EL (cell line): ENCODE results near the gene FPR1.
A peak's percentile ranks its signal among the peaks of the same experiment; 100 is the strongest.
"Not testable (repeated sequence)": the region's sequence is repeated elsewhere in the genome, so short reads cannot be mapped to it uniquely, and the experiment has no call there.

Experiments used
- DNase-seq: peaks from one replicate; pipeline ENCODE4 v3.0.0-alpha.2; 2016

FPR1 gene

GRCh38 chr19:51779181-51779580, 27.5 kb upstream of the FPR1 start:
- no peak for DNase-seq

DNA sequence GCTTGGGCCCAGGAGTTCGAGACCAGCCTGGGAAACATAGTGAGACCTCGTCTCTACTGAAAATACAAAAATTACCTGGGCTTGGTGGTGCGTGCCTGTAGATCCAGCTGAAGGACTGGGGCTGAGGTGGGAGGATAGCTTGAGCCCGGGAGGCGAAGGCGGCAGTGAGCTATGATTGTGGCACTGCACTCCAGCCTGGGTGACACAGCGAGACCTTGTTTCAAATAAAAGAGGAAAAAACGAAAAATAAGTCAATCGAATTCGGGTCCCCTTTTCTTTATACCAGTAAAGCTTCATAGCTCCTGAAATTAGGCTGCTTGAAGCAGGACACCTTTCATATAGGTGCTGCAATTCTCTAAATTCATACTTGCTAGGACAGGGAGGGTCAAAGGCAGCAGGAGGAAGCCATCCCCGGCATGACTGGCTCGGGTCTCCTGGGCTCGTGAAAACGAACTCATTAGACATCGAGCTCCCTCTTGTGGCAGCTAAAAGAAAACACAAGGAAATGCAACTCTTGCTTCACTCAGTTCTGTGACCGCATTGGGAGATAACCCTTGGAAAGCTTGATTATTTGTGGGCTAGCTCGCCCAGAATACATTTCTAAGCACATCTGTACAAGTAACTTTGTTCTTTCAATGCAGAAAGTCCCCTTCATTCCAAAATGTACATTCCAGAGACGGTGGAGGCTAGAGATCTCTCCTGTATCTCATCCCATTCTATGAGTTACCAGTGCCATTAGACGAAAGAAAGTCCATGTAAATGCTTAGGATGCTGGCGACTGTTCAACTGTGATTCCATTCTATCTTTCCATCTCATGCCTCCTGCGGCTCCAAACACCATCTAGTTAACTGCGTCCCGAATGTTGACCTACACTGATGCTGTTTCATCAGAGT, 26.1 kb upstream of the FPR1 start:
- DNase-seq = peak; percentile 77

- not testable (repeated sequence) for DNase-seq
Measured at GRCh38 chr19:51776561-51776960, 24.9 kb upstream of the FPR1 start.

DNA sequence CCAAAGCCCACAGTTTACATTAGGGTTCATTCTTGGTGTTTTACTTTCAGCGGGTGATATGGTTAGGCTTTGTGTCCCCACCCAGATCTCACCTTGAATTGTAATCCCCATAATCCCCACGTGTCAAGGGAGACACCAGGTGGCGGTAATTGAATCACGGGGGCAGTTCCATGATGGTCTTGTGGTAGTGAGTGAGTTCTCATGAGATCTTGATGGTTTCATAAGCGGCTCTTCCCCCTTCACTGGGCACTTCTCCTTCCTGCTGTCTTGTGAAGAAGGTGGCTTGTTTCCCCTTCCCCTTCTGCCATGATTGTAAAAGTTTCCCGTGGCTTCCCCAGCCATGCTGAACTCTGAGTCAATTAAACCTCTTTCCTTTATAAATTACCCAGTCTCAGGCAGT, 21.3 kb upstream of the FPR1 start:
- no peak for DNase-seq

DNA sequence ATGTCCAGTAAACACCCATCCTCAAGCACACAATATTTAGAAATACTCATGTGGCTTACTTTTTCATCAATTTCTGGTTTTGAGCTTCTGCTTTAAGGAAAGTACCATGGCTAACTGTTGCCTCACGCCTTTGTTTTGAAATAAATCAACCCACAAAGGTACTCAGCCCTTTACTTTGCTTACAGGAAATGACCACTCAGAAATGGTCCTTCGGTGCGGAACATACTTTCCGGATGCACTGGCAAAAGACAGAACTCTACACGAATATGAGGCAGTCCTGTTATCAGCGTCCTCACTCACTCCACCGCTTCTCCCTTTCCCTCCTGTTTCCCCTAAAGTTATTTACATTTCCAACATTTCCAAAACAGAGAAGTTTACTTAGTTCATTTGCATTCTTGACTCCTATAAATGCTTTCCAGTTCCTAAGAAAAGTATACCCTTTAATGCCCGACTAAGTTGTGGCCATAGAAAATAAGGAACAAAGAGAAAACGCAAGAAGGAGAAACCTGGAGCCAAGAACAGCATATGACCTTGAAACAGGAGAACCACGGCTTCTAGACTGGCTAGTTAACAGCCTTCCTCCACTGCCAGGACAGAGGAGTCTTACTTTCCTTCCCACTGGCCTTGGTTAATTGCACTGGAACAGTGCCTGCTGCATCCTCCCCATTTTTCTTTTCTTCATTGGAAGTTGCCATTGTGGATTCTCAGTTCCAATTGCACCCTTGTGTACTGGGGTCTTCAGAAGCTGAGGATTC, 19.9 kb upstream of the FPR1 start:
- no peak for DNase-seq

- DNase-seq = no peak
Measured at GRCh38 chr19:51766461-51766860, 14.8 kb upstream of the FPR1 start.

DNA sequence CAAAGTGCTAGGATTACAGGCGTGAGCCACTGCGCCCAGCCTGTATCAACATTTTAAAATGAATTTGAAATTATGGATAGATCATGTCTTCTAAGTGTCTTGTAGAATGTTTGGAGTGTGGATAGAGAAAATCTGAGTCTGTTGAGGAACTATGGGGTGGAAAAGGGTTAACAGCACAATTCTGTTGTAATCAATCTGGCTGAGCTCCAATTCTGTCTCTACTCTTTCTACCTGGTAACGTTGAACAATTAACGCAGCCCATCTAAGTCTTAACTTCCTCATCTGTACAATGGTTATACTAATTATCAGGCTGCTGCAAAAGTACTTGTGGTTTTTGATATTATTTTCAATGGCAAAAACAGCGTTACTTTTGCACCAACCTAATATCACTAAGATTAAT, 13.4 kb upstream of the FPR1 start:
- no peak for DNase-seq

GRCh38 chr19:51761696-51762095, 10.0 kb upstream of the FPR1 start:
- no peak for DNase-seq

DNA sequence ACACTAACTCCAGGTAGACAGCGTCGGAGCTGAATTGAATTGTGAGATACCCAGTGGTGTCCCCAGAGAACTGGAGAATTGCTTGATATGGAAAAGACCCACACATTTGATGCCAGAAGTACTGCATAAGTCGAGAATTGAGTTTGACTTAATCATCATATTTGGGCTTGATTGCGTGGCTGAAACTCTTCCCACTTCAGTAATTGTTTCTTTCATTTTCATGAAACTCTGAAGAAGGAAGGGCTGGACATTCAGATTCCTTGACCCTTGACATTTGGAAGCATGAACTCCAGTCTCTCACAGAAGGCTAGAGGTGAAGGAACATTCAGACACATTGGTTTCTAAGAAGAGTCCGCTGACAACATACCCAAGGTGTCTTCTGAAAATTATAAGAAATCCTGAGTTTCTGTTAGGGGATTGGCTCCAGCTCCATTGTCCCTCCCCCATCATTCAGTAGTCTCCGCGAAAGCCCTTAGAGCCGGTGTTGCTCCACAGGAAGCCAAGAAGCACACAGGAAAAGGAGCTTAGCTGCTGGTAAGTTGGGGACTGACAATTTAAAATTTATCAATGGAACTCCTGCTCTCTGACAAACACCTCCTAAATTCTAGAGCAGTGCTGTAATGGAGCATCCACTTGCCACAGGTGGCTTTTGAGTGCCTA, 9.1 kb upstream of the FPR1 start, which contains the start of gene FPR2:
Gene FPR2, plus strand, starts transcription at position 484 of the 660 bp plus-strand sequence. CDS start 7,479 bp downstream, outside the sequence.
- DNase-seq = no peak

- DNase-seq = no peak
Measured at GRCh38 chr19:51755571-51755970, 3.9 kb upstream of the FPR1 start.

DNA sequence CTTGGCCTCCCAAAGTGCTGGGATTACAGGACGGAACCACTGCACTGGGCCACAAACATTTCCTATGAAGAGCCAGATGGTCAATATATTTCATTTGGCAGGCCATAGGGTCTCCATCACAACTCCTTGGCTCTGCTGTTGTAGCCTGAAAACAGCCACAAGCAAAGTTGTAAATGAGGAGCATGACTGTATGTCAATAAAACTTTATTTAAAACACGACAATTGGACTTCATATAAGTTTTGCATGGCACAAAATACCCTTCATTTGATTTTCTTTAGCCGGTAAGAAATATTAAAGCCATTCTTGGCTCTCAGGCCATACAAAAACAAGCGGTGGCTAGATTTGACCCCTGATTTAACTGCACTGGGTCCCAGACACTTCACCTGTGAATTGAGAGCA, 3.1 kb upstream of the FPR1 start:
- no peak for DNase-seq

DNA sequence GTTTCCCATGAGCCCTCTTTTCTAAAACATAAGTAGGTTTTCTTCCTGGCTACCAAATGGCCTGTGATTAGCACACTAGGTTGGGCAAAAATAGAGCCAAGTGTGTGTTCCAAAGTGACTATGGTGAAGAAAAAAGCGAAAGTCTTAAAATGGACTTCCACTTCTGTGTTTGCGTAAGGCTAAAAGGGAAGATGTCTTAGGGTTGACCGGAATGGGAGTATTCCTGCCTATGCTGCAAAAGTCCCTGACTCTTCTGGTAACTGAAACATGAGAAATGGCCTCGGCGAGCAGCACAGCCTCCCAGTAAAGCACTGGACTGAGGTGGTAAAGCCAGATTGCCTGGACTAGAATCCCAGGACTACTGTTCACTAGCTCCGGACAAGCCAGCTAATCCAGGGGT, 2.4 kb upstream of the FPR1 start:
- DNase-seq = no peak

- DNase-seq = peak; percentile 13
Measured at GRCh38 chr19:51750400-51751094, 1.1 kb downstream of the FPR1 start.

DNA sequence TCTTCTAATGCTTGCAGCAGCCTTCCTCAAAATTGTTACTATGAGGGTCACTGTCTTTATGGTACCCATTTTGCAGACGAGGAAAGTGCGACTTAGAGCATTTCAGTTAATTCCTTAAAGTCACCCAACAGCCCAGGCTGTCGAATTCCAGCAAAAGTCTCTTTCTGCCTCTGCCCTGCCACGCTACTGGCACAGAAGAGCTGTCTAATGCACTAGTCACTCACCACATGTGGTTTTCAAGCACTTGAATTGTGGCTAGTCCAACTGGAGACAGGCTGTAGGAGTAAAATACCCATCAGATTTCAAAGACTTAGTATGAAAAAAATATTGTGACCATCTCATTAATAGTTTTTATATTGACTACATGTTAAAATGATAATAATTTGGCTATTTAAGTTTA, 1.7 kb downstream of the FPR1 start:
- DNase-seq = peak; percentile 30

GRCh38 chr19:51746731-51747130, 4.9 kb downstream of the FPR1 start:
- no peak for DNase-seq

DNA sequence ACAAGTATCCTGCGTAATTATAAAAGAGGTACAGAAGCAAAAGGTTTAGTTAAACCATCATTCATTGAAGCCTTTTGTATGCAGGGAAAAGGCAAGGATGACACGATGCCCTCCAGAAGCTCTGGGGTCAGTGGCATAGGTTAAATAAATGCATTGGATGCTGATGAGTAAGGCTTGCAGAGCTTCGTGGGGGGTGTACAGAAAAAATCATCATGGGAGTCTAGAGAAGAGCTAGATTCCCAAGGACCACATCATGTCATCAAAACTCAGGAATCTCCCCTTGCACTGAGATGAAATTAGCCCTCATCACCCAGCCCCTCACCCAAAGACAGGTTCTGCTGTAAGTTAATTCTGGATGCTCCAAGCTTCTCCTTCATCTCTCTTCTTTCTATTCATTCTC, 8.3 kb downstream of the FPR1 start:
- peak; percentile 56 for DNase-seq

DNA sequence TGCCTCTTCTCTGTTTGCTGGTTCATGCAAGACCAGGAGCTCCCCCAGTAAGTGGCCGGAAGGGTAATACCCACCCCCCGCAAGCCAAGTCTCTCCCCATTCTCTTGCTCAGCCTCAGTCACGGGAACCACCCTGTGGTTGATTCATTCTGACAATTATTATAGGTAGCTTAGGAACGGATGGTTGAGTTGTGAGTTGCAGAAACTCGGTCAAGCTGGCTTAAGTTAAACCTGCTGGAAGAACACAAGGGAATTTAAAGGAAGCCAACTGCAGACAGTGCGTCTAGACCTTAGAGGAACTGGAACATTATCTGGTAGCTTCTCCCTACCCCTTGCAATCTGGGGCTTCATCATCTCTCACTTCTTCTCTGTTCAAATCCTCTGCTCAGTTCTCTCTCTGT, 8.9 kb downstream of the FPR1 start:
- peak; percentile 54 for DNase-seq

DNA sequence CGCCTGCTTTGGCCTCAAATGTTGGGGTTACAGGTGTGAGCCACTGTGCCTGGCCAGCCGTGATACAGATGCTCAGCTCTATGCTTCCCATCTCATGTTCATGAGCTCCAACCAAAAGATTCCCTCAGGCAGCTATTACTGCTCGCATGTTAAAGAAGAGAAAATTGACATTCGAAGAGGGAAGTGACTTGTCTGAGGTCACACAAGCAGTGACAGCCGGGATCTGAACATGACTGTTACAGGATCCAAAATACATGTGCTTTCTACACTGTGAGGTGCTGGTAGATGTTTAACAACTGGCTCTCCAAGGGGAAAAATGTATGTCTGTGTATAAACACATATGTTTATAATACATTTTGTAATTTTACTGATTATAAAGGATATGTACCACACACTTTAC, 11.3 kb downstream of the FPR1 start:
- DNase-seq = no peak

GRCh38 chr19:51739466-51740213, 12.0 kb downstream of the FPR1 start:
- DNase-seq = no peak

GRCh38 chr19:51738523-51738922, 13.2 kb downstream of the FPR1 start:
- not testable (repeated sequence) for DNase-seq

- no peak for DNase-seq
Measured at GRCh38 chr19:51737924-51738323, 13.8 kb downstream of the FPR1 start.

GRCh38 chr19:51737389-51737788, 14.3 kb downstream of the FPR1 start:
- no peak for DNase-seq
